Liver (tissue), 9 donors: Measurements from ENCODE around the gene SKI. TPM values are rescaled to one million over a fixed set of nuclear protein-coding genes. Genes with fewer than 3 reads are reported as not detected.

Source experiments
- DNase-seq: peaks from one replicate; pipeline ENCODE4 v3.0.0-alpha.2; 2017; ENCODE audit warnings: low spot score
- H3K27ac ChIP-seq, 2 donors: one replicate each; pipeline ENCODE4 v1.7.0; 2013; ENCODE audit warnings: inconsistent platforms in 2 of 2, low read length in 2 of 2, control low read depth in 1 of 2, low read depth in 1 of 2, mild to moderate bottlenecking in 1 of 2
- H3K27me3 ChIP-seq, 4 donors: one replicate each; pipeline versions ENCODE4 v1.6.1 to v1.7.0; 2013; ENCODE audit warnings: low read length in 3 of 4, inconsistent platforms in 1 of 4, mild to moderate bottlenecking in 1 of 4, moderate library complexity in 1 of 4; ENCODE audit not compliant: control insufficient read depth in 4 of 4, insufficient read depth in 4 of 4
- H3K36me3 ChIP-seq, 4 donors: one replicate each; pipeline versions ENCODE4 v1.6.1 to v1.7.0; 2013; ENCODE audit warnings: low read length in 3 of 4, mild to moderate bottlenecking in 3 of 4, low read depth in 1 of 4, moderate library complexity in 1 of 4; ENCODE audit not compliant: control insufficient read depth in 4 of 4, insufficient read depth in 3 of 4
- H3K4me1 ChIP-seq, 4 donors: one replicate each; pipeline versions ENCODE4 v1.6.1 to v1.7.0; 2013; ENCODE audit warnings: low read length in 3 of 4, mild to moderate bottlenecking in 3 of 4, moderate library complexity in 1 of 4; ENCODE audit not compliant: control insufficient read depth in 4 of 4, insufficient read depth in 4 of 4
- H3K4me3 ChIP-seq, 3 donors: one replicate each; pipeline versions ENCODE4 v1.6.1 to v1.7.0; 2013; ENCODE audit warnings: low read length in 3 of 3, control low read depth in 1 of 3, low read depth in 1 of 3, mild to moderate bottlenecking in 1 of 3
- H3K9ac ChIP-seq, 2 donors: one replicate each; pipeline ENCODE4 v1.7.0; 2013; ENCODE audit warnings: low read length in 2 of 2, mild to moderate bottlenecking in 2 of 2, moderate library complexity in 2 of 2, control low read depth in 1 of 2, low read depth in 1 of 2
- H3K9me3 ChIP-seq, 4 donors: one replicate each; pipeline versions ENCODE4 v1.6.1 to v1.7.0; 2013; ENCODE audit warnings: low read length in 3 of 4; ENCODE audit not compliant: control insufficient read depth in 4 of 4
- ATF3 ChIP-seq: IDR thresholded peaks from 2 replicates; pipeline ENCODE4 v1.6.1; 2016; ENCODE audit warnings: antibody characterized with exemption
- CTCF ChIP-seq: fragments of 150-350 bp; IDR thresholded peaks from 2 replicates; pipeline ENCODE4 v1.5.1; 2017; ENCODE audit warnings: improper control_type of control experiment, low read depth, low read length; ENCODE audit not compliant: missing input control
- EGR1 ChIP-seq, 2 donors: IDR thresholded peaks; 2 replicates each; pipeline ENCODE4 v1.6.1; 2016 to 2018; ENCODE audit warnings: antibody characterized with exemption in 2 of 2, low read depth in 2 of 2
- FOXA1 ChIP-seq: IDR thresholded peaks from 2 replicates; pipeline ENCODE4 v1.6.1; 2016; ENCODE audit warnings: antibody characterized with exemption
- GABPA ChIP-seq, 2 donors: IDR thresholded peaks in 1 of 2; conservative IDR thresholded peaks in 1 of 2; 2 replicates each; pipeline ENCODE4 v1.6.1; 2016; ENCODE audit warnings: antibody characterized with exemption in 2 of 2, mild to moderate bottlenecking in 1 of 2, moderate library complexity in 1 of 2
- HNF4A ChIP-seq, 2 donors: conservative IDR thresholded peaks; 2 replicates each; pipeline ENCODE4 v1.6.1; 2016; ENCODE audit warnings: antibody characterized with exemption in 2 of 2, mild to moderate bottlenecking in 2 of 2
- HNF4G ChIP-seq: IDR thresholded peaks from 2 replicates; pipeline ENCODE4 v1.6.1; 2016; ENCODE audit warnings: antibody characterized with exemption
- JUND ChIP-seq, 2 donors: IDR thresholded peaks; 2 replicates each; pipeline ENCODE4 v1.6.1; 2016; ENCODE audit warnings: antibody characterized with exemption in 2 of 2
- NR2F2 ChIP-seq: IDR thresholded peaks from 2 replicates; pipeline ENCODE4 v1.6.1; 2016; ENCODE audit warnings: antibody characterized with exemption
- RAD21 ChIP-seq, 2 donors: IDR thresholded peaks; 2 replicates each; pipeline ENCODE4 v1.6.1; 2016; ENCODE audit warnings: antibody characterized with exemption in 2 of 2, mild to moderate bottlenecking in 2 of 2
- RXRA ChIP-seq, 2 donors: IDR thresholded peaks; 2 replicates each; pipeline ENCODE4 v1.6.1; 2017 to 2018; ENCODE audit warnings: antibody characterized with exemption in 2 of 2, mild to moderate bottlenecking in 1 of 2
- SP1 ChIP-seq: IDR thresholded peaks from 2 replicates; pipeline ENCODE4 v1.6.1; 2018; ENCODE audit warnings: antibody characterized with exemption, mild to moderate bottlenecking
- TAF1 ChIP-seq: conservative IDR thresholded peaks from 2 replicates; pipeline ENCODE4 v1.6.1; 2016; ENCODE audit warnings: antibody characterized with exemption, mild to moderate bottlenecking
- YY1 ChIP-seq: IDR thresholded peaks from 2 replicates; pipeline ENCODE4 v1.6.1; 2016; ENCODE audit warnings: antibody characterized with exemption, mild to moderate bottlenecking
- ZBTB33 ChIP-seq: IDR thresholded peaks from 2 replicates; pipeline ENCODE4 v1.6.1; 2016; ENCODE audit warnings: antibody characterized with exemption
- WGBS: extraction: QIAGEN DNeasy Blood & Tissue Kit; methylation state at CpG from one replicate; pipeline ENCODE4 v1.1.7; 2013; 5-methylcytosine and 5-hydroxymethylcytosine counted together
- polyA plus RNA-seq, 2 donors: library from polyadenylated mRNA; stranded (reverse) in 1 of 2; unstranded in 1 of 2; fragments of 200-250 nt in 1 of 2; fragments of >200 nt in 1 of 2; fragmentation: Nextera tagmentation in 1 of 2; extraction: Ambion mirVana in 1 of 2; gene quantifications; one replicate each; pipeline versions ENCODE4 v1.2.1 to v1.2.3, GENCODE V29; 2013 to 2015
- total RNA-seq, 2 donors: library from RNA; depleted of rRNA; stranded (reverse); fragments of >200 nt; gene quantifications; one replicate each; pipeline ENCODE4 v1.2.3, GENCODE V29; 2014
- TF ChIP-seq, protein P1 (sequence below): IDR thresholded peaks from 2 replicates; pipeline ENCODE4 v1.6.1; 2016; ENCODE audit warnings: antibody characterized with exemption
- donor health status: healthy.
- donor health status: healthy.
- donor health status: healthy.
- donor health status: healthy.
- donor health status: healthy.

Gene SKI
- total and polyA plus RNA-seq, 4 donors, result 3.2 to 21.3 (median 19.5) TPM

DNA sequence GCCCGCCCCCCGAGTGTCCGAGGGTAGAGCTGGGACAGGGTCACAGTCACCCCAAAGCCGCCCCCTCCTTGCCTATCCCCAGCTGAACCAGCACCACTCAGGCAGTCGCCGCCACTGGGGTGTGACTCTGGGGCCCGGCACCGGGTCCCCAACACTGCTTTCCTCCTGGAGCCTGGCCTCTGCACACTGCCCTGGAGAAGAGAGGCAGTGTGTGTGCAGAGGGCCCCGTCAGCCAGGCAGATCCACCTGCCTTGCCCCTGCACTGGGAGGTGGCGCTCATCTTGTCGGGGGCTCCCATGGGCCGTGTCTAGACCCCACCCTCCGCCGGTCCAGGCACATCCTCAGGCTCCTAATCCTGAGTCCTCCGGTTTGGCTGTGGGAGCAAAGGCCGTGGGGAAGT, 49.2 kb upstream of the SKI start:
- H3K4me1 ChIP-seq, result no peaks in the 10 kb centered on the region

GRCh38 chr1:2179283-2180013, 48.7 kb upstream of the SKI start:
- DNase-seq, result no peak
- H3K27me3 ChIP-seq, result no peaks in the 10 kb centered on the region
- H3K9me3 ChIP-seq, result no peaks in the 10 kb centered on the region
- no peaks in the 10 kb centered on the region for H3K4me1 ChIP-seq
- H3K9ac ChIP-seq, result no peak overlapping the region
- H3K4me3 ChIP-seq, result no peak overlapping the region
- 88% methylated on average over 28 of the region's 28 CpGs for WGBS
- peaks cover 0 to 13% (median 5%) of the 10 kb centered on the region in 4 donors for H3K36me3 ChIP-seq
- no peak for TF ChIP-seq SP1
- no peak for TF ChIP-seq FOXA1
- no peak for TF ChIP-seq CTCF
- no peak for TF ChIP-seq ATF3
- TF ChIP-seq NR2F2, result no peak
- TF ChIP-seq YY1, result no peak
- TF ChIP-seq, protein P1, sequence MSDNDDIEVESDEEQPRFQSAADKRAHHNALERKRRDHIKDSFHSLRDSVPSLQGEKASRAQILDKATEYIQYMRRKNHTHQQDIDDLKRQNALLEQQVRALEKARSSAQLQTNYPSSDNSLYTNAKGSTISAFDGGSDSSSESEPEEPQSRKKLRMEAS, result no peak
- TF ChIP-seq RXRA (IDR thresholded peaks at IDR 0.05), result no peak
- no peak for TF ChIP-seq EGR1 (IDR thresholded peaks at IDR 0.05; ENCODE audit: low read depth in 2 of 2)
- no peak overlapping the region for H3K27ac ChIP-seq

More for the DNA sequence above, 49.2 kb upstream of the SKI start:
- 94% methylated on average over 16 of the region's 16 CpGs for WGBS
- H3K27ac ChIP-seq, result no peak overlapping the region
- no peak overlapping the region for H3K4me3 ChIP-seq
- H3K27me3 ChIP-seq, result no peaks in the 10 kb centered on the region
- no peaks in the 10 kb centered on the region for H3K9me3 ChIP-seq
- peaks cover 0 to 13% (median 5%) of the 10 kb centered on the region in 4 donors for H3K36me3 ChIP-seq
- H3K9ac ChIP-seq, result no peak overlapping the region
- no peak for TF ChIP-seq RAD21 (IDR thresholded peaks at IDR 0.05)
- no peak for TF ChIP-seq GABPA (IDR thresholded peaks at IDR 0.05 in 1 of 2, conservative IDR thresholded peaks at IDR 0.05 in 1 of 2)
- TF ChIP-seq, protein P1, result no peak
- TF ChIP-seq YY1, result no peak
- TF ChIP-seq TAF1, result no peak
- no peak for TF ChIP-seq JUND (IDR thresholded peaks at IDR 0.05)
- TF ChIP-seq FOXA1, result no peak
- no peak for TF ChIP-seq ATF3
- TF ChIP-seq HNF4A (conservative IDR thresholded peaks at IDR 0.05), result no peak
- no peak for TF ChIP-seq RXRA (IDR thresholded peaks at IDR 0.05)
- TF ChIP-seq SP1, result no peak
- TF ChIP-seq HNF4G, result no peak
- TF ChIP-seq ZBTB33, result no peak
- DNase-seq, result no peak
